HG02938 (cell line): Measurements from ENCODE around the gene SYNCRIP.
"Not testable (repeated sequence)": the region's sequence is repeated elsewhere in the genome, so short reads cannot be mapped to it uniquely, and the experiment has no call there.

ENCODE experiments used
- ATAC-seq: cut with Tn5 transposase; IDR thresholded peaks from one replicate; pipeline ENCODE4 v1.9.1; 2021; ENCODE audit warnings: mild to moderate bottlenecking, moderate library complexity; ENCODE audit not compliant: unreplicated experiment

The SYNCRIP gene

GRCh38 chr6:85670573-85670972, 27.9 kb upstream of the SYNCRIP start:
- ATAC-seq = no peak

- ATAC-seq = peak; percentile 98
These were observed 27.1 kb upstream of the SYNCRIP start for GRCh38 chr6:85669735-85670194.

- ATAC-seq = no peak
These were observed 19.6 kb upstream of the SYNCRIP start for GRCh38 chr6:85662251-85662650.

GRCh38 chr6:85660181-85660611, 17.5 kb upstream of the SYNCRIP start:
- ATAC-seq = no peak

GRCh38 chr6:85650606-85651005, 7.9 kb upstream of the SYNCRIP start:
- ATAC-seq = no peak

GRCh38 chr6:85644279-85644762, 1.6 kb upstream of the SYNCRIP start:
- ATAC-seq = no peak

GRCh38 chr6:85643537-85644278, 1.0 kb upstream of the SYNCRIP start:
- ATAC-seq = peak; percentile 53

GRCh38 chr6:85641897-85642773, 551 bp downstream of the SYNCRIP start:
- no peak for ATAC-seq

- no peak for ATAC-seq
These were observed 1.2 kb downstream of the SYNCRIP start for GRCh38 chr6:85641522-85641896.

- no peak for ATAC-seq
These were observed 1.9 kb downstream of the SYNCRIP start for GRCh38 chr6:85640821-85641220.

- no peak for ATAC-seq
These were observed 5.1 kb downstream of the SYNCRIP start for GRCh38 chr6:85637579-85637978.

- no peak for ATAC-seq
These were observed 10.3 kb downstream of the SYNCRIP start for GRCh38 chr6:85632164-85632942.

- ATAC-seq = not testable (repeated sequence)
These were observed 11.6 kb downstream of the SYNCRIP start for GRCh38 chr6:85631117-85631516.

GRCh38 chr6:85628353-85628752, 14.3 kb downstream of the SYNCRIP start:
- no peak for ATAC-seq

- ATAC-seq = no peak
These were observed 22.4 kb downstream of the SYNCRIP start for GRCh38 chr6:85620308-85620707.

GRCh38 chr6:85614780-85615179, 27.9 kb downstream of the SYNCRIP start:
- ATAC-seq = no peak

- ATAC-seq = no peak
These were observed 29.8 kb downstream of the SYNCRIP start for GRCh38 chr6:85612690-85613474.

- ATAC-seq = no peak
These were observed 32.3 kb downstream of the SYNCRIP start for GRCh38 chr6:85610182-85610895.

- no peak for ATAC-seq
These were observed 40.6 kb downstream of the SYNCRIP start for GRCh38 chr6:85602100-85602499.
